NK-92 treated with Interleukin-12 subunit alpha and Interleukin-12 subunit beta, amount 100 ng/mL, for 24 hours (cell line): Measurements from ENCODE around the gene MECR.
"Not testable (repeated sequence)": the region's sequence is repeated elsewhere in the genome, so short reads cannot be mapped to it uniquely, and the experiment has no call there.

Source experiments
- DNase-seq: peaks from one replicate; lab custom pipeline; 2025; lab: John Stamatoyannopoulos, UW

The MECR gene

GRCh38 chr1:29169976-29170375 is 60.8 kb downstream of the MECR start:
- DNase-seq, result no peak

GRCh38 chr1:29167904-29168303 is 62.8 kb downstream of the MECR start:
- DNase-seq, result no peak

- DNase-seq, result no peak
These were observed 64.3 kb downstream of the MECR start for GRCh38 chr1:29166291-29166878.

- no peak for DNase-seq
These were observed 66.1 kb downstream of the MECR start for GRCh38 chr1:29164588-29164987.

GRCh38 chr1:29162476-29163138 is 68.1 kb downstream of the MECR start:
- no peak for DNase-seq

GRCh38 chr1:29162025-29162424 is 68.7 kb downstream of the MECR start:
- DNase-seq, result no peak

GRCh38 chr1:29159773-29160172 is 71.0 kb downstream of the MECR start:
- no peak for DNase-seq

GRCh38 chr1:29157269-29157601 is 73.5 kb downstream of the MECR start:
- no peak for DNase-seq

- DNase-seq, result no peak
These were observed 74.0 kb downstream of the MECR start for GRCh38 chr1:29156543-29157268.

GRCh38 chr1:29152046-29152805 is 78.5 kb downstream of the MECR start:
- no peak for DNase-seq

GRCh38 chr1:29150346-29150745 is 80.4 kb downstream of the MECR start:
- not testable (repeated sequence) for DNase-seq

GRCh38 chr1:29148656-29149491 is 81.9 kb downstream of the MECR start:
- DNase-seq, result no peak

GRCh38 chr1:29145739-29146437 is 84.8 kb downstream of the MECR start:
- no peak for DNase-seq

GRCh38 chr1:29144178-29144577 is 86.6 kb downstream of the MECR start:
- DNase-seq, result no peak

- DNase-seq, result no peak
These were observed 88.0 kb downstream of the MECR start for GRCh38 chr1:29142714-29143113.
